Uterus (tissue), 4 donors: ENCODE measurements around the gene MS4A4E. TPM values are rescaled to one million over a fixed set of nuclear protein-coding genes. Genes with fewer than 3 reads are reported as not detected.
"Not testable (repeated sequence)": the region's sequence is repeated elsewhere in the genome, so short reads cannot be mapped to it uniquely, and the experiment has no call there.

Experiments used
- DNase-seq, 2 donors: peaks; one replicate each; pipeline ENCODE4 v3.0.0-alpha.2; 2019 to 2020
- H3K27ac ChIP-seq, 2 donors: fragments of 200-600 bp; sonication (generic); 1 replicate in 1 of 2; 2 replicates in 1 of 2; pipeline ENCODE4 v1.5.1; 2016 to 2018
- H3K27me3 ChIP-seq, 2 donors: fragments of 200-600 bp; sonication (generic); one replicate each; pipeline ENCODE4 v1.5.1; 2018 to 2019; ENCODE audit warnings: control low read depth in 1 of 2
- H3K36me3 ChIP-seq, 2 donors: fragments of 200-600 bp; sonication (generic); one replicate each; pipeline ENCODE4 v1.5.1; 2019; ENCODE audit warnings: control low read depth in 1 of 2
- H3K4me1 ChIP-seq, 2 donors: fragments of 200-600 bp; sonication (generic); one replicate each; pipeline ENCODE4 v1.5.1; 2018 to 2019; ENCODE audit warnings: control low read depth in 1 of 2
- H3K4me3 ChIP-seq, 2 donors: fragments of 200-600 bp; sonication (generic); 1 replicate in 1 of 2; 2 replicates in 1 of 2; pipeline ENCODE4 v1.5.1; 2018 to 2019; ENCODE audit warnings: mild to moderate bottlenecking in 1 of 2
- H3K9me3 ChIP-seq, 2 donors: fragments of 200-600 bp; sonication (generic); one replicate each; pipeline ENCODE4 v1.5.1; 2019; ENCODE audit warnings: control low read depth in 1 of 2
- POLR2A ChIP-seq, 2 donors: fragments of 450-650 bp; IDR thresholded peaks; one replicate each; pipeline ENCODE4 v1.6.1; 2016; ENCODE audit warnings: antibody characterized with exemption in 2 of 2, mild to moderate bottlenecking in 1 of 2, moderate library complexity in 1 of 2
- intact Hi-C: fragments of 100-400 bp; cut with DNase I; formaldehyde crosslinking; loops from one replicate; pipeline ENCODE4 v1.15.1; 2023; ENCODE audit warnings: low total_unique reads
- total RNA-seq, 4 donors: library from RNA; depleted of rRNA in 3 of 4; stranded (reverse); fragments of >200 nt in 3 of 4; gene quantifications; one replicate each; pipeline versions ENCODE4 v1.1.0 to v1.2.4, GENCODE V29; 2014 to 2023
- TF ChIP-seq, protein P1 (sequence below), 4 experiments: fragments of 200-600 bp in 2 of 4; fragments of 450-650 bp in 2 of 4; sonication (generic) in 2 of 4; IDR thresholded peaks; one replicate each; pipeline ENCODE4 v1.5.1; 2016 to 2019; ENCODE audit warnings: antibody characterized with exemption in 4 of 4, mild to moderate bottlenecking in 2 of 4, moderate library complexity in 1 of 4
- donor health status: DM: yes; HTN: yes; CAD: no.

The MS4A4E gene
- total RNA-seq, 4 donors from 2014 or later: 1.8 to 2.5 TPM; not detected in 2

DNA sequence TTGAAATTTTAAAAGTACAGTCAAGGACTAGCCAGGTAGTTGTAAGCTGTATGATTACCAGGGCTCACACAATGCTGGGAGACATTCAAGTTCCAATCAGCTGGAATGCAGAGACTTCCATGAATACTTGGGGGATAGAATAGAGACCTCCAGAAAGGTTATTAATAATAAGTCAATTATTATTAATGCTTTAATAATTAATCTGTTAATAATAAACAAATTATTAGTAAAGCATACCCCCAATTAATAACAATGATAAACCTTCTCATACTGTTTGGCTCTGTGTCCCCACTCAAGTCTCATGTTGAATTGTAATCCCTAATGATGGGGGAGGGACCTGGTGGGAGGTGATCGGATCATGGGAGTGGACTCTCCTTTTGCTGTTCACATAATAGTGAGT, 45.5 kb downstream of the MS4A4E start:
- TF ChIP-seq, protein P1, sequence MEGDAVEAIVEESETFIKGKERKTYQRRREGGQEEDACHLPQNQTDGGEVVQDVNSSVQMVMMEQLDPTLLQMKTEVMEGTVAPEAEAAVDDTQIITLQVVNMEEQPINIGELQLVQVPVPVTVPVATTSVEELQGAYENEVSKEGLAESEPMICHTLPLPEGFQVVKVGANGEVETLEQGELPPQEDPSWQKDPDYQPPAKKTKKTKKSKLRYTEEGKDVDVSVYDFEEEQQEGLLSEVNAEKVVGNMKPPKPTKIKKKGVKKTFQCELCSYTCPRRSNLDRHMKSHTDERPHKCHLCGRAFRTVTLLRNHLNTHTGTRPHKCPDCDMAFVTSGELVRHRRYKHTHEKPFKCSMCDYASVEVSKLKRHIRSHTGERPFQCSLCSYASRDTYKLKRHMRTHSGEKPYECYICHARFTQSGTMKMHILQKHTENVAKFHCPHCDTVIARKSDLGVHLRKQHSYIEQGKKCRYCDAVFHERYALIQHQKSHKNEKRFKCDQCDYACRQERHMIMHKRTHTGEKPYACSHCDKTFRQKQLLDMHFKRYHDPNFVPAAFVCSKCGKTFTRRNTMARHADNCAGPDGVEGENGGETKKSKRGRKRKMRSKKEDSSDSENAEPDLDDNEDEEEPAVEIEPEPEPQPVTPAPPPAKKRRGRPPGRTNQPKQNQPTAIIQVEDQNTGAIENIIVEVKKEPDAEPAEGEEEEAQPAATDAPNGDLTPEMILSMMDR (IDR thresholded peaks at IDR 0.05): no peak
- no peak for TF ChIP-seq POLR2A (IDR thresholded peaks at IDR 0.05)
- intact Hi-C loops: no loop called here
- no peak for DNase-seq
- Histone ChIP-seq H3K27ac (no peak overlapping the region), H3K4me3 (no peak overlapping the region), H3K4me1 (no peaks in the 10 kb centered on the region), H3K27me3 (no peaks in the 10 kb centered on the region), H3K9me3 (no peaks in the 10 kb centered on the region), H3K36me3 (no peaks in the 10 kb centered on the region)

DNA sequence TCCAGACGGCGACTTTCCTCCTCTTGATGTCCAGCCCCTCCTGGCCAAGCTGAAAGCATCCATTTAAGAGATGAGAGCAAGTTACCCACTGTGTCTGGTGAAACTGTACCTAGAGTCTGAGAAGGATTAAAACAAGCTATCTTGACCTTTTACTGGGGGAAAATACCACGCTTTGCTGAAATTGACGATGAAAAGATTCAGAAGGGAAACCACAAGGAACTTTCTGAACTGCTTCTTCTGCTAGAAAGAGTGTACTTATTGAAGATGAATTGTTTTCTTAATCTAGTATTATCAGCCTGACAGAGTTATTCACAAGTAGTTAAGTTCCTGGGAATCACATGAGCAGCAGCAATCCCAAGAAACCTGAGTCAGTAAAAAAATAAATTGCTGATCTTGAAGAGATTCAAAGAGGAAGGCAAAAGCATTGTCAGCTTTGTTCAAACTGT, 47.0 kb downstream of the MS4A4E start:
- Histone ChIP-seq H3K27ac (no peak overlapping the region), H3K4me3 (no peak overlapping the region), H3K4me1 (no peaks in the 10 kb centered on the region), H3K9me3 (no peaks in the 10 kb centered on the region), H3K36me3 (no peaks in the 10 kb centered on the region), H3K27me3 (no peaks in the 10 kb centered on the region)
- no peak for DNase-seq
- TF ChIP-seq POLR2A (IDR thresholded peaks at IDR 0.05): no peak
- TF ChIP-seq, protein P1 (IDR thresholded peaks at IDR 0.05): no peak
- intact Hi-C loops: no loop called here

DNA sequence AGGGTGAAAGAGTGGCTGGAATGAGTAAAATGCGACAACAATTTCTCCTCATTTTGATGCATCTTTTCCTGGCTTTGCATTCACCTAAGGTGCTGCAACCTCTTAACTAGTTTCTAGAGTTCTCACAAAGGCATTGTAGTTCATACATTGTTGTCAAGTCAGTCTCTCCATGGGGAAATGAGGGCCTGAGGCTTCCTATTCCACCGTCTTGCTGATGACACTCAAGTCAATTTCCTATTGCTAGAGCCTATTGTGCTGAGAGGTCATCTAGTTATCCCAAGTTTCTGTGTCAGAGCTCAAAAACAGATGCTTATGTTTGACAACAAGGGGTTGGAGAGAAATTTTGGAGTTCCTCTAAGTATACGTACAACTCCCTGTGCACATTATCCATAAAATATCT, 48.4 kb downstream of the MS4A4E start:
- no peaks in the 10 kb centered on the region for H3K36me3 ChIP-seq
- H3K4me3 ChIP-seq: no peak overlapping the region
- no peaks in the 10 kb centered on the region for H3K9me3 ChIP-seq
- H3K27ac ChIP-seq: peak overlapping the region in 1 of 2 donors; percentile 6
- intact Hi-C loops: no loop called here
- DNase-seq: no peak
- H3K4me1 ChIP-seq: no peaks in the 10 kb centered on the region
- no peak for TF ChIP-seq POLR2A (IDR thresholded peaks at IDR 0.05)
- TF ChIP-seq, protein P1 (IDR thresholded peaks at IDR 0.05): no peak
- H3K27me3 ChIP-seq: no peaks in the 10 kb centered on the region

DNA sequence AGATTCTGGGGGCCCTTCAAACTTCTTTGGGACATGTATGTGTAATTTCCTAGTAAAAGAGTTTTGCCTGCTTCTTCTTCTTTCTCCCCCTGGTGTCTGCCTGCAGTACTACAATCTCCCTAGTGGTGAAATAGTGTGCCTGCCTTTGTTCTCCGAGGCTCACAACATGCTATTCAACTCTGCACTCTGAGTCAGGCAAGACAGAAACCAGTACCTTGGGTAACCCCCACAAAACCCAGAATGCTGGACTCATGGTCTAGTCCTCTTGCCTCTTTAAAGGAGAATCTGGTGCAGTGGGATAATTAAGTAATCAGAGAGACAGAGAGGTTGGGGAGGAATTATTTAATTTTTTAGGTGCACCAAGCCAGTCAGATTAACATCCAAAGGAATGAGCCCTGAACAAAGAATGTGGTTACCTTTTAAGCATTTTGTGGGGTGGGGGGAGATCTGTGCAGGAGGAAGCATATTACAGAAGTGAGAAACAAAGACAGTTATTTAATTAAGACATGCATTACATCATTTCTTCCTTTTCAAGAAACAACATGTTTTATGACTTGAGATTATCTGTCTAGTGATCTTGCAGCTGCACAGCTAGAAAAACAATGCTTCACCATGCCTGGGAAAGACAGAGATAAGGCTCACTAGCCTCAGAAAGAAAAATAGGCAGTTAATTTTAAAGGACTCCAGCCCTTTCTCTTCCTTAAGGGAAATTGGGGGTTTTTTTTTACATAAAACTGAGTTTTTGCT, 49.1 kb downstream of the MS4A4E start:
- Histone ChIP-seq H3K4me3 (no peak overlapping the region), H3K27me3 (no peaks in the 10 kb centered on the region), H3K4me1 (no peaks in the 10 kb centered on the region), H3K9me3 (no peaks in the 10 kb centered on the region), H3K36me3 (no peaks in the 10 kb centered on the region), H3K27ac (peak overlapping the region in 1 of 2 donors; percentile 6)
- no peak for TF ChIP-seq POLR2A (IDR thresholded peaks at IDR 0.05)
- TF ChIP-seq, protein P1 (IDR thresholded peaks at IDR 0.05): peak; percentile 49 to 71 (median 67)
- DNase-seq: peak in 1 of 2 donors; percentile 67
- intact Hi-C loops: no loop called here

DNA sequence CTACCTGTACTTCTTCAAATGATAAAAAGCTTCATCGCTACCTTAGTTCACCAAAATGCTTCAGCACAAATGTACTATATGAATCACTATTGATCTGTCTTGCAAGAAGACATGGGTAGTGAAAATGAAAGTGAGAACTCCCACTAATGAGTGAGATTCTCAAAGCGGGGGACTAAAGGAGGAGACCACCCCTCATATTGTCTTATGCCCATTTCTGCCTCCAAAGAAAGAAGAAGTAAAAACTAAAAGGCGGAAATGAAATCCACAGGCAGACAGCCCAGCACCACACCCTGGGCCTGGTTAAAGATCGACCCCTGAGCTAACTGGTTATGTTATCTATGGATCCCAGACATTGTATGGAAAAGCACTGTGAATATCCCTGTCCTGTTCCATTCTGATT, 50.4 kb downstream of the MS4A4E start:
- H3K27ac ChIP-seq, DNase-seq, H3K4me1 ChIP-seq, intact Hi-C loops, H3K27me3 ChIP-seq, H3K4me3 ChIP-seq, H3K9me3 ChIP-seq, H3K36me3 ChIP-seq: not testable (repeated sequence)

DNA sequence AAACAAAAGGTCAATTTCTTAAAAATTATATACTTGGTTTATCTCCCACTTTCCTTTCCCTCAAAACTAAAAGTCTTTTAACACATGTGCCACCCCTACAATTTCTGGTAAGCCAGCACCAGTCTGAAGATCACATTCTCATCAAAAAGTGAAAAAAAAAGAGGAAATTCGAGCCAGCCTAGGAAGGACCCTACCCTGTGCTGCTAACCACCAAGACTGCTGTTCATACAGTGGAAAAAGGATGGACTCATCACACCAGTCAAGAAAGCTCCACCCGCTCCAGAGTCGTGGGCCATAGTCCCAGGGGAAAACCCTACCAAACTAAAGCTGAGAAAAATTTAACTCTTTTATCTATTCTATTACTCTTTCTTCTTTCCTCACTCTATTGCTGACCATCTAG, 54.5 kb downstream of the MS4A4E start:
- H3K4me1 ChIP-seq, H3K27me3 ChIP-seq, intact Hi-C loops, H3K4me3 ChIP-seq, H3K36me3 ChIP-seq, H3K27ac ChIP-seq, DNase-seq, H3K9me3 ChIP-seq: not testable (repeated sequence)

DNA sequence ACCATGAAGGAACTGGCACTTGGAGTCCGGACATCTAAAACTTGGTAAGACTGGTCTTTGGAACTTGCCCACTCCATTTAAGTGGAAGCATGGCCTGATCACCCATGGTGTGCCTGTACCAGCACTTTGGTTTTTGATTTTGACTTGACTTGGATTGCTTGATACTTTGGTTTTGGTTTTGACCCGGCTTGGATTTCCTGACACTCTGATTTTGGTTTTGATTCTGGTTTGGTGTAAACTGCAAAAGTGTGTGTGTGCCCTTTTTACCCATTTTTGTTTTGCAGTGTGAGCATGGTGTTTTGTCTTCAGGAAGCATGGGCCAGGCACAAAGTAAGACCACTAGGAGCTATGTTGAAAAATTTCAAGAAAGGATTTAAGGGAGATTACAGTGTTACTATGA, 56.8 kb downstream of the MS4A4E start:
- H3K4me3 ChIP-seq, H3K27me3 ChIP-seq, H3K4me1 ChIP-seq, H3K36me3 ChIP-seq, H3K9me3 ChIP-seq, DNase-seq, intact Hi-C loops, H3K27ac ChIP-seq: not testable (repeated sequence)

DNA sequence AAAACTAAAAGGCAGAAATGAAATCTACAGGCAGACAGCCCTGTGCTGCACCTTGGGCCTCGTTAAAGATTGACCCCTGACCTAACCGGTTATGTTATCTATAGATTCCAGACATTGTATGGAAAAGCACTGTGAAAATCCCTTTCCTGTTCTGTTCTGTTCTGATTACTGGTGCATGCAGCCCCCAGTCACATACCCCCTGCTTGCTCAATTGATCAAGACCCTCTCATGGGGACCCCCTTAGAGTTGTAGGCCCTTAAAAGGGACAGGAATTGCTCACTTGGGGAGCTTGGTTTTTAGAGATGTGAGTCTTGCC, 57.5 kb downstream of the MS4A4E start:
- intact Hi-C loops, H3K27me3 ChIP-seq, H3K27ac ChIP-seq: not testable (repeated sequence)

More for the DNA sequence above, 57.5 kb downstream of the MS4A4E start:
- not testable (repeated sequence) for H3K36me3 ChIP-seq, H3K4me1 ChIP-seq, DNase-seq, H3K9me3 ChIP-seq, H3K4me3 ChIP-seq
